HG02571 (cell line): Measurements from ENCODE around the gene MAPK14.
"Not testable (repeated sequence)": the region's sequence is repeated elsewhere in the genome, so short reads cannot be mapped to it uniquely, and the experiment has no call there.

ENCODE experiments used
- ATAC-seq: cut with Tn5 transposase; IDR thresholded peaks from one replicate; pipeline ENCODE4 v1.9.1; 2021; ENCODE audit warnings: mild to moderate bottlenecking, moderate library complexity; ENCODE audit not compliant: unreplicated experiment

The MAPK14 gene

DNA sequence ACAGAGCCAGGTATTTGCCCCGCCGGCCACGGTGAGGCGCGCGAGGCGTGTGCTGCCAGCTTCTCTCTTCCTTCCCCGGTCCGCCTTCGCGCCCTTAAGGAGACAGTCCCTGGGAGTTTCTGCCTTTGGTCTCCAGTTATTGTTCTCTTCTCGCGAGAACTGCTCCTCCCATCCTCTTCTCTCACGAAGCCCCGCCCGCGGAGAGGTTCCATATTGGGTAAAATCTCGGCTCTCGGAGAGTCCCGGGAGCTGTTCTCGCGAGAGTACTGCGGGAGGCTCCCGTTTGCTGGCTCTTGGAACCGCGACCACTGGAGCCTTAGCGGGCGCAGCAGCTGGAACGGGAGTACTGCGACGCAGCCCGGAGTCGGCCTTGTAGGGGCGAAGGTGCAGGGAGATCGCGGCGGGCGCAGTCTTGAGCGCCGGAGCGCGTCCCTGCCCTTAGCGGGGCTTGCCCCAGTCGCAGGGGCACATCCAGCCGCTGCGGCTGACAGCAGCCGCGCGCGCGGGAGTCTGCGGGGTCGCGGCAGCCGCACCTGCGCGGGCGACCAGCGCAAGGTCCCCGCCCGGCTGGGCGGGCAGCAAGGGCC, at the start of gene MAPK14:
MAPK14 (plus strand) TSS at position 308 of the 587 bp plus-strand sequence. CDS start 350 bp downstream, outside the sequence.
- ATAC-seq, result peak; percentile 84

DNA sequence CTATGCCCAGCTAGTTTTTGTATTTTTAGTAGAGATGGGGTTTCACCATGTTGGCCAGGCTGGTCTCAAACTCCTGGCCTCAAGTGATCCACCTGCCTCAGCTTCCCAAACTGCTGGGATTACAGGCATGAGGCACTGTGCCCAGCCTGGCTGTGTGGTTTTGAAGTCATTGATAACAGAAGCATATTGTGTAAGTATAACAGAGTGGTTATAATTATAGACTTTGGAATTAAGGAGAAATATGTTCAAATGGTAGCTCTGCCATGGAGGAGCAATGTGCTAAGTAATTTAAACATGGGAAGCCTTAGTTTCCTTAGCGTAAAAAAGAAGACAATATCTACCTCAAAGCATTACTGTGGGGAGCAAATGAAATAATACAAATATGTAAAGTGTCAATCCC, 47.5 kb upstream of the MAPK14 start:
- not testable (repeated sequence) for ATAC-seq

DNA sequence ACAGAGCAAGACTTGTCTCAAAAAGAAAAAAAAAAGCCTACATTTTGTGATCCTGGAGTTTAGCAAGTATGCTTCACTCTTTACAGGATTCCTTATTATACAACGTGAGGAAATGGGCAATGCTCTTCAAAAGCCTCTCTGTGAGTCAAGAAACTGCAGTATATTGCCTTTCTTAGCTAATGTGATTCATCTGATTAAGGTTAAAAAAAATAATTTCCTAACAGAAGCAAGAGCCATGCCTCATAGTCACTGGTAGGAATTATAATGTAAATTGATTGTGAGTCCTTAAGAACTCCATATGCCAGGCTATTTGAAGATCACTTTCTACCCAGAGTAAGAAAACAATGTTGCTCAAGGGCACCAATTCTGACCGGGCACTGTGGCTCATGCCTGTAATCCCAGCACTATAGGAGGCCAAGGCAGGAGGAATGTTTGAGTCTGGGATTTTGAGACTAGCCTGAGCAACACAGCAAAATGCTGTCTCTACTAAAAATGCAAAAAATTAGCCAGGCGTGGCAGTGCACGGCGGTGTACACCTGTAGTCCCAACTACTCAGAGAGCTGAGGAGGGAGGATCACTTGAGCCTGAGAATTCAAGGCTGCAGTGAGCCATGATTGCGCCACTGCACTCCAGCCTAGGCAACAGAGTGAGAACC, 46.5 kb upstream of the MAPK14 start:
- no peak for ATAC-seq

DNA sequence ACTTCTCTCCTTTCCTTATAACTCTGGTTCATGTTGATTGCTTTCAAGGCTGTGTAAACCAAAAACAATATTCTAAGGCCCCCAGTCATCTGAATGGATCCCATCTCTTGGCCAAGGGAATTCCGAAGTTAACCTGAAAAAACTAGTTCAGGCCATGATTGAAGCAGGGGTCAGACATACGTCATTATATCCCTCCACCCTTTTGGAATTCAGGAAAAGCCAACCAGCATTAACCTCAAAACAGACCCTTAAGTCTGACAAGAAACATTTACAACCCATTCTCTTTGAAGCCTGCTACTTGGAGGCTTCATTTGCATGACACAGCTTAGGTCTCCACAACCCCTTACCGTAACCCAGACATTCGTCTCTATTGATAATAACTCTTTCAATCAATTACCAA, 42.9 kb upstream of the MAPK14 start:
- no peak for ATAC-seq

DNA sequence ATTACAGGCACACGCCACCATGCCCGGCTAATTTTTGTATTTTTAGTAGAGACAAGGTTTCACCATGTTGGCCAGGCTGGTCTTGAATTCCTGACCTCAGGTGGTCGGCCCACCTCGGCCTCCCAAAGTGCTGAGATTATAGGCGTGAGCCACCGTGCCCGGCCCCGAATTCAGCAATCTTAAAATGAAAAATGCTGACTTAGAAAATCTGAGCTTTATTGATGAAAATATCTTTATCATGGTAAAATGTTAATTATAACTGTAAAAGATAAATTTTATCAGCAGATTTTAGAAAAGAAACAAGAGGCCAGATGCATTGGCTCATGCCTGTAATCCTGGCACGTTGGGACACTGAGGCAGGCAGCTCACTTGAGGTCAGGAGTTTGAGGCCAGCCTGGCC, 39.6 kb upstream of the MAPK14 start:
- not testable (repeated sequence) for ATAC-seq

DNA sequence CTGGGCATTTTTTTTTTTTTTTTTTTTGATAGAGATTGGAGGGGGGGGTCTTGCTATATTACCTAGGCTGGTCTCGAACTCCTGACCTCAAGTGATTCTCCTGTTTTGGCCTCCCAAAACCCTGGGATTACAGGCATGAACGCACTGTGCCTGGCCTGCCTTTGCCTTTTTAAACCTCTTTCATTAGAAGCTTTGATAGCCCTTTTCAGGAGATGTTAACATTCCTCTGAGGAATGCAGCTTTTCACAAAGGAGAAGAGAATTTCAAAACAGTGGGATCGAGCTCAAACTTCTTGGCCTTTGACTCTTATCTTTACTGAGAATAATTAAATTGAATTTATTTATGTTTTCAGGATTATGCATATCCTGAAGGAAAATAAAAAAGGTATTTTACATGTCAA, 34.5 kb upstream of the MAPK14 start:
- ATAC-seq, result no peak

DNA sequence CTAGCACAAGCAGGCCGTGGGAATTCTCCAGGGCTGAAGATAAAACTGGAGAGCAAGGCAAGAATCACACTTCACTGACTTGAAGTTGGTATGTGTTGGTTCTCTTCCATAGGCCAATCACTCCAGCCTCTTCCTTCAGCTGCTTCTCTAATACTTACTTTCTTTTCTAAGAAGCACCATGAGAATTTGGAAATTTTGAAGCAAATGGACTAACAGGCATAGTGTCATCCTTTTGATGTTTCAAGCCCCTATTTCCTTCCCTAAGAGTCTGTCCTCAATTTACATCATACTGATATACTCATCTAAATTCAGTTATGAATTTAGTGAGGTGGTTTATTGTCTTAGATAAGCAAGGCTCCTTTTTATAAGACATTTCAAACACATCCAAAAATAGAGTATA, 27.2 kb upstream of the MAPK14 start:
- ATAC-seq, result no peak

DNA sequence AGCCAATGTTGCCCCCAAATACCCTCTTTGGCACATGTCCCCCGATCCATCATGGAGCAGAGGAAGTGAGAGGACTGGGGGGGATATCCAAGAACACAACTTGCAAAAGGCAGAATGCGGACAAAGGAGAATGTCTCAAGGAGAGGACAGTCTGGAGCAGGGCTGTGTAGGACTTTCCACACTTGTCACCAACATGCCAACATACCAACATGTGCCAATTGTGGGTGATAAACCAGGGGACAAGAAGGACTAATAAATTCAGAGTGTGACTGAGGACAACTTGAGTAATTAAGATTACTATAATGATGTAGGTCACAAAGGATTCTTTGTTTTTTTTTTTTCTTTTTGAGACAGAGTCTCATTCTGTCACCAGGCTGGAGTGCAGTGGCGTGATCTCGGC, 11.9 kb upstream of the MAPK14 start:
- ATAC-seq, result no peak

DNA sequence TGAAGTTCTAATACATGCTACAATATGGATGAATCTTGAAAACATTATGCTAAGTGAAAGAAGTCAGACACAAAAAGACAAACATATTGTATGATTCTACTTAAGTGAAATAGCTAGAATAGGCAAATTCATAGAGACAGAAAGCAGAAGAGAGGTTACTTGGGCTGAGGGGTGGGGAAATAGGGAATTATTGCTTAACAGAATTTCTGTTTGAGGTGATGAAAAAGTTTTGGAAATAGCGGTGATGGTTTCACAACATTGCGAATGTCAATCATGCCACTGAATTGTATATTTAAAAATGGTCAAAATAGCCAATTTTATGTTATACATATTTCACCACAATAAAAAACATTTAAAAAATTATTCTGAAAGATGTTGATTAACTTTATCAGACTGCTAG, 9.3 kb upstream of the MAPK14 start:
- no peak for ATAC-seq

DNA sequence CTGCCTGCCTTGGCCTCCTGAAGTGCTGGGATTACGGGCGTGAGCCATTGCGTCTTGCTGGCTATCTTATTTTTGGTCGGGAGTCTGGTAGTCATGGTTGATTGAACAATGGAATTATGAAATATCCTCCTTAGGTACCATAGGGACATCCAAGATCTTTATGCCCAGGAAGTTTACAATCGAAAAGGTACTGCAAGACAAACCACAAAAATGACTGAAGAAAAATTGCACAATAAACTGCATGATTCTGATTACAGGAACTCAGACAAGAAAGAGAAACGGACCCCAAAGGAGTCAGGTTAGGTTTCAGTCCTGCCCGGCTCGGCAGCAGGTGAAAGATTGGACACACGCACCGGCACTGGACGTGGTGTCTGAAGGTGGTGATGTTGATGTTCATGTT, 8.4 kb upstream of the MAPK14 start:
- ATAC-seq, result no peak

DNA sequence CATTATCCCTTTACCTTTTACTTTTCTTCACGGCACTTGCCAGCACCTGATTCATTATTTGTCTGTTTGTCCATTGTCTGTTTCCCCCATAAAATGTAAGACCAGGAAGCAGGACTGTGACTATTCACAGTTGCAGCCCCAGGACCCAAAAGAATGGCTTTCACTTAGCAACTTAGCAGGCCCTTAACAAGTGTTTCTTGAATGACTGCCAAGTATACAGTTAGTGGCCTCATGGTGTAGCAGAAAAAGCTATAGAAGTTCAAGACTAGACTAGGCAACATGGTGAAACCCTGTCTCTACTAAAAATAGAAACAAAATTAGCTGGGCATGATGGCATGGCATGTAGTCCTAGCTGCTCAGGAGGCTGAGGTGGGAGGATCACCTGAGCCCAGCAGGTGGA, 7.5 kb upstream of the MAPK14 start:
- no peak for ATAC-seq

DNA sequence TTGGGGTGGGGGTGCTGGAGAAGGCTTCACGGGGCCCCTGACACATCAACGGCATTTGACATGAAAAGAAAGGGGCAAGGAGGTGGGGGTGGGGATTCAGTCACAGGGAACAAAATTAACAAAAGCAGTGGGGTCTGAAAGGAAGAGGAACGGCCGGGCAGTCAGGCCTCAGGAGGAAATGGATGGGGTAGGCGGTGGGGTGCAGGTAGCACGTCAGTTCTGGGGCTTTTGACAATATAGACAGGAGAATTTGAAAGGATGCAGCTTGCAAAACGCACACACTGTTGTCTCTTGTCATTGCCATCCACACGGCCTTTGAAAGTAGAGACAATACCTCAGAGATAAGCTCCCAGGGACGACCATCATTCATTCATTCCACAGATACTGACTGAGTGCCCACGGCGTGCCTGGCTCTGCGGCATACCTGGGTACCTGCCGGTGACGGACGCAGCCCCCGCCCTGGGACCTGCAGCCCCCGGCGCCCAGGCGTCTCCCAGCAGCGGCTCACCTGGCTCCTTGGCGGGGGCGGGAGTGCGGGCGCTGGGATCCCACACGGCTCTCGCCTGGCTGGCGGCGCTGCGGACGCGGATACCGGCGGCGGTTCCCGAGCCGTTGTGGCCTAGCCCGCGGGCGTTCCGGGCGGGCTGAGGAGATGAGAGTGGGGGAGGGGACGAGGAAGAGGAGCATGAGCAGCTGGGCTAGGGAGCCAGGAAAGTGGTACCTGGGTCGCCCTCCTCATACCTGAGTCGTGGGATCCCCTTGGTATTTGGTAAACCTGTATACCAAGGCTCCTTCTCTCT, 3.4 kb upstream of the MAPK14 start, which contains the start of gene SLC26A8:
SLC26A8 (minus strand) TSS at position 646 of the 800 bp plus-strand sequence. CDS start 4,934 bp downstream, outside the sequence.
- no peak for ATAC-seq

DNA sequence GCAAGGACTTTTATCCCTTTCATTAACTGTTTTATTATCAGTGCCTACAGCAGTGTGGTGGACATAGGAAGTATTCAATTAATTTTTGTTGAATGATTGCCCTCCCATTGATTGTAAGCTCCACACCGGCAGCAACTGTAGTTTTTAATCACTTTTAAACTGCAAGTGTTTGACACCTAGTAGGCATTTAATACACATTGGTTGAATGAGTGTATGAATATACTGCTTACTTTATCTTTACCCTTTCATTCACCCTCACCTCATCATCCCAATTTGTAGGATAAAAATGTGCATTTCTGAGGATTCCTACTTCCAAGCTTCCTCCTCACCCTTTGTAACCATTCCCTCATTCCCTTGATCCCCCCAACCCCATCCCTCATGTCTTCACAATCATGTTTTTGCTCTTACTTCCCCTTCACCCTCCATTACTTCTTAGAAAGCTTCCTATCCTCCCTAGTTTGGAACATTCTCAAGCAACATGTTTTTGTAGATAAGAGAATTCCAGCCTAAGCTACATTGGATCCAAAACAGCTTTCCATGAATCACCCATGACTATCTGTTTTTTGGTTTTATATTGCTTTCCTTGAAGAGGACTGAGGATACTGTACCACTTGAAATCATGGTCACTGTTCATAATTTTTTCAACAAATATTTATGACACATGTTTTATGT, 2.2 kb upstream of the MAPK14 start:
- no peak for ATAC-seq

DNA sequence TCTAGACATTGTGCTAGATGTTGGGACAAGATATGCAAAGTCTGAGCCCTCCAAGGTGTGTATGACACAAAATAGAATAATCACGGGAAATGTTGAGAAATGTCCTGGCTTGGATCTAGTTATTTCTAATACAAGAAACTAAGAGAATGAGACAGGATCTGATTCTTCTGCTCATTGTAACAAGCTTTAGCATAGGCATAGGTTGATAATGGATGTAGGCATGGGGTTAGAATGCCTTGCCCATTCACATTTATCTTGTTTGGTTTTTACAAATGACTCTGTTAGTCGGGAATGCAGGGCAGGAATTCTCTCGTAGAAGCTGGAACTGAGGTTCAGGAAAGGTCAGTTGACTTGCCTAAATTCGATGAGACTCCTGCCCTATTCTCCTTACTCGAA, 1.7 kb upstream of the MAPK14 start:
- no peak for ATAC-seq

DNA sequence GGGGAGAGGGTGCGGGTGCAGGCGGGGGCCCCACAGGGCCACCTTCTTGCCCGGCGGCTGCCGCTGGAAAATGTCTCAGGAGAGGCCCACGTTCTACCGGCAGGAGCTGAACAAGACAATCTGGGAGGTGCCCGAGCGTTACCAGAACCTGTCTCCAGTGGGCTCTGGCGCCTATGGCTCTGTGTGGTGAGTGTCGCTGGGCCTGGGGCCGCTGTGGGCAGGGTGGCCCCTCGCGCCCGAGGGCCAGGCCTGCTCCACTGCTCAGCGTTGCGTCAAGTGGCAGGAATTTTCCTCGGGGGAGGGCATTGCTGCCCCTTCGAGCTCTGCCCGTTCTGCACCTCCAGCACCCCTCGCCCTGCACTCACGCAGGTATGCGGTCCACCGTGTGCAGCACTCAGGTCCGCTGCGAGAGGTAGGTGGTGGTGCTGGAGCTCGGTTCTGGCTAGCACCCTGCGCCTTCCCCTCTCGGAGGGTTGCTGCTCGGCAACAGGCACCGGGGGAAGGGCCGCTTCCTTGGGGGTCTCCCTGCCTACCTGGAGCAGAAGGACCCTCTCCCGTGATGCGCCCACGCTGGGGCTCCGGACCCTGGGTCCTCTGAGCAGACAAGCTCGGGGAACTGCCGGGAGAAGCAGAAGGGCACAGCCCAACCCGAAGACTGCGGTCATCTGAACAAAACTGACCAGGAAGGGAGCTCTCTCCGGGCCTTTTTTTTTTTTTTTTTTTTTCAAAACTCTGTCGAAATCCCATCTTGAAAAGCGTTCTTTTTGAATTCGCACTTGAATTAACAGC, 674 bp downstream of the MAPK14 start:
- peak; percentile 18 for ATAC-seq

DNA sequence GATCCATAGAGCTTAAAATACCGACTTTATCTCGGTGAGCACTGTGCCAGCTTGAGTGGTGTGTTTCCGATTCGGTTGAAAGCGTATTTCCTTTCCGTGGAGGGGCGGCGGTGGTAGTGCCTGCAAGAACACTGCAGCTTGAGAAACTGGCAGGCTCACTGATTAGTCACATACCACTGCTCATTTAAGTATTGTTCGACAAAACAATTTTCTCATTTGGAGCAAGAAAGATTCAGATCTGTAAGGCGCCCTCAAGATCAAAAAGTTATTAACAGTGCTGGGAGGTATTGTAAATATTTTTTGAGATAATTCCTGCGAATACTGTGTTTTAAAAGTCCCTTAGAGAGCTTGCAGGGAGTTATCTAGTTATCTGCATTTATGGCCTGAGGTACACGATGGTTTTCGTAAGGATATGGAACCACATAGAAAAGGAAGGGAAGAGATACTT, 1.3 kb downstream of the MAPK14 start:
- peak; percentile 39 for ATAC-seq

DNA sequence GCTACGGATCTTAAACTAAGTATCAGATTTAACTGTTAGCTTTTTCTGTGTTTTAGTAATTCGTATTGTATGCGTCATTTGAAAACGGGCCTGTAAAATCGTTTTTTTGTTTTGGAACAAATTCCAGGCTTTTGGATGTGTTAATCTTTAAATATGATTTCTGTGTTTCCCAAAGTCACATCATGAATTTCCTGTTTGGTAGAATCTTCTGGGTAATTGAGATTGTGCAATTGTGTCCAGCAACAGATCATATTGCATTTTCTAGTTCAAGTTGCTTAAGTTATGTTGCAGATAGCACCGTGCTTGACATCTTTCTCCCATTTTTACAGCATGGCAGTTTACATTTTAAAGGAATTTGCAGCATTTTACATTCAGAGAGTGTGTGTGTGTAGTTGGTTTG, 1.9 kb downstream of the MAPK14 start:
- ATAC-seq, result no peak

DNA sequence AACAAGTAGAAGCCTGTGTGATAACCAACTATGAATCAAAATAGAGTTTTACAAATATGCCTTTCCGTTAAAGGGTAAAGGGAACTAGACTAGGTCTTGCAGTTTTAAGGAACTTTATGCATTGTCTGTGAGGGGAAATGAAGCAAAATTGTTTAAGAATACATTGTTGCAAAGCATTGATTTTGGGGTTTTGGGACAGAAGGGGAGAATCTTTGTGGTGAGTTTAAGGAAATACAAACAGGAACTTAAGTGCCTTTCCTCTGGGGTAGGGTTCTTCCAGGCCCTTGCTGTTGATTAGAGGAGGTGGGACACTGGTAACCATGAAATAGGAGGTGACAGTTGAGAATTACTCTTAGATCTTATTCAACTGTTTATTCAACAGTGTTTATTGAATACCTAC, 4.7 kb downstream of the MAPK14 start:
- no peak for ATAC-seq

DNA sequence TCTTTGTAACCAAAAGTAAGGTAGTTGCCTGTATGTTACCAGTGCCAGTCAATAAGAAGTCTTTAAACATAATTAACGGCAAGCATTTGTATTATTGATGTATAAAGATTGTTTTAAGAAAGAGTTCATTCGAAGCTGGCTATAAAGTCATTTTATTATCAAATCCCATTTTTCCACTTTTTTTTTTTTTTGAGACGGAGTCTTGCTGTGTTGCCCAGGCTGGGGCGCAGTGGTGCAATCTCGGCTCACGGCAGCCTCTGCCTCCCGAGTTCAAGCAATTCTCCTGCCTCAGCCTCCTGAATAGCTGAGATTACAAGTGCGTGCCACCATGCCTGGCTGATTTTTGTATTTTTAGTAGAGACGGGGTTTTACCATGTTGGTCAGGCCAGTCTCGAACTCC, 5.5 kb downstream of the MAPK14 start:
- not testable (repeated sequence) for ATAC-seq

DNA sequence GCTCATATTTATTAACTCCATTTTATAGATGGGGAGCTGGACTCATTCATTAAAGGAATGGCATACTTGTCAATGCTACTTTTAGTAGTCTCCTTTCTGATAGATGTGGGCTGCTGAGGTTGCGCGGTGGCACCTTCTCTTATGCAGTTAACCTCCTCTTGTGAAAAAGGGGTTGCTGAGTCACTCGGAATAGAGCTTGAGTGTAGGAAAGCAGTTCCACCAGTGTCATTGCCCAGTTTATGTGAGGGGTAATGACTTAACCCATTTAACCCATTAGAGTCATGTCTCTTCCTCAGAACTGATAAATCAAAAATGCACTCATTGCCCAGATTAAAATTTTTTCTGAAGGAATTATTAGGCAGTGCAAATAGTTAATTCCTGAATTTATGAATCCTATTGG, 6.3 kb downstream of the MAPK14 start:
- no peak for ATAC-seq

DNA sequence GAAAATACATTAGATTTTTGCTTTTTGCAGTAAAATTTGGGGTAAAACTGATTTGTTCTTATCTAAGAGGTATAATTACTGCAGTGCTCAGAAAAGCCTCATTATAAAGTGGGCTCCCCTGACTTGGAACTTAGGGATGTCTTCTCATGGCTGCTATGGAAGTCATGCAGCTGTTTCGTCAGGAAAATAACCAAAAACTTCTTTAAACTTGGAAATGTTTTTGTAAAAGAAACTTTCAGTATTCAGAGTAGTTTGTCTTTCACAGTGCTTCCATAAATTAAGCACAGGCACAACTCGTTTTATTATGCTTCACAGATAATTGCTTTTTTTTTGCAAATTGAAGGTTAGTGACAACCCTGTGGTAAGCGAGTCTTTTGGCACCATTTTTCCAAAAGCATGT, 6.8 kb downstream of the MAPK14 start:
- ATAC-seq, result no peak
